HT1080 (cell line): ENCODE measurements around the gene SSUH2. TPM values are rescaled to one million over a fixed set of nuclear protein-coding genes. Genes with fewer than 3 reads are reported as not detected.

Experiments
- DNase-seq: peaks from one replicate; pipeline ENCODE4 v3.0.0-alpha.2; 2015; ENCODE audit warnings: low read depth
- total RNA-seq: library from RNA; depleted of rRNA; stranded (reverse); fragments of >200 nt; shearing (Covaris generic); gene quantifications from 2 replicates; pipeline ENCODE4 v1.2.3, GENCODE V29; 2014

SSUH2 gene
- total RNA-seq, 1 experiment from 2014 or later = 0.37 TPM

- no peak for DNase-seq
These were observed 769 bp downstream of the SSUH2 start for GRCh38 chr3:8643693-8644365.

DNA sequence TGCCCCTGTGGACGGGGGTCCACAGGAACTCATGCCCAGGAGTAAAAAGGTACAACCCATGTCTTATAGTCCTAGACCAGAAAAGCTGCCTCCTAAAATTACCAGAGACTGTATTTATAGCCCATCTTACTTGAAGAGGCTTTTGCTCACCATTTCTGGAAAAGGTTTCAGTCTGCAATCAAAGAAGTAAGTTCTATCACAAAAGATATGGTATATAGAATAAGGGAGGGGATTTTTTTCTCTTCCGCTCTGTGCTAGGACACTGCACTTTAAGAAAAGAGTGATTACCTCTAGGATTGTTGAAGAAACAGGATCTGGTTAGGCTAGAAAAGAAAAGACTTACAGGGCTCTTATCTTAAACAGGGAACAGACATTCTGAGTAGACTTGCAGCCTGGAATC, 2.6 kb downstream of the SSUH2 start:
- DNase-seq = no peak

DNA sequence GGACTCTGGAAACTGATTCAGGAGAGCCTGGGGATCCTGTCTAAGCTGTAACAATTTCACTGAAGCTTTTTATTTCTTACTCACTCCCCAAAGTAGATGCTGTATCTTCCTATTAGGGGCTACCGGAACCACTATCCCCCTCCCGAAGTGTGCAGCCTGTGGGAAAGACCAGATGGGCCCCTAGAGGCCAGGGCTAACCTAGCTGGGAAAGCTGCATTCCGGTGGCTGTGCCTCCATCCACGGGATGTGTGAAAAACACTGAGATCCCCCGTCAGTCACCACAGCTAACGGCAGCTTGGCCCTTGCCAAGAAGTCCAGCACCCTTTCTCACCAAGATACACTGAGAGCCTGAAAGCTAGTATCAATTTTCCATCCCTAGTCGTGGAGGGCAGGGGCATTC, 3.1 kb downstream of the SSUH2 start:
- no peak for DNase-seq

DNA sequence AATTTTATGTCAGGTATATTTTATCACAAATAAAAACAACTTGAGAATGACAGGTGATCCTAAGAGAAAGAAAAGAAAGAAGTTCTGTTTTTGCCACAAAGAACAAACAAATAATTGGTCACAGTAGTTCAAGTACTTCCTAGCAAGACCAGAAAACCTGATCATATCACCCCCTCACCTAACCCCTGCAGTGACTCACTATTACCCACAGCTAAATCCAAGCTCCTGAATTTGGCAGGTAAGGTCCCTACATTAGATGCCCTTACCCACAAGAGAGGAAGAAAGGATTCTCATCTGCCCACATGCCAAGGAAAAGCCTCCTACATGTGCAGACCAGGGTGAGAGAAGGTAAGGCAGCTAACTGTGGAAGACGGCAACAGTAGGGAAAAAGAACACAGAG, 4.4 kb downstream of the SSUH2 start:
- DNase-seq = no peak

- no peak for DNase-seq
These were observed 5.0 kb downstream of the SSUH2 start for GRCh38 chr3:8639659-8640000.

DNA sequence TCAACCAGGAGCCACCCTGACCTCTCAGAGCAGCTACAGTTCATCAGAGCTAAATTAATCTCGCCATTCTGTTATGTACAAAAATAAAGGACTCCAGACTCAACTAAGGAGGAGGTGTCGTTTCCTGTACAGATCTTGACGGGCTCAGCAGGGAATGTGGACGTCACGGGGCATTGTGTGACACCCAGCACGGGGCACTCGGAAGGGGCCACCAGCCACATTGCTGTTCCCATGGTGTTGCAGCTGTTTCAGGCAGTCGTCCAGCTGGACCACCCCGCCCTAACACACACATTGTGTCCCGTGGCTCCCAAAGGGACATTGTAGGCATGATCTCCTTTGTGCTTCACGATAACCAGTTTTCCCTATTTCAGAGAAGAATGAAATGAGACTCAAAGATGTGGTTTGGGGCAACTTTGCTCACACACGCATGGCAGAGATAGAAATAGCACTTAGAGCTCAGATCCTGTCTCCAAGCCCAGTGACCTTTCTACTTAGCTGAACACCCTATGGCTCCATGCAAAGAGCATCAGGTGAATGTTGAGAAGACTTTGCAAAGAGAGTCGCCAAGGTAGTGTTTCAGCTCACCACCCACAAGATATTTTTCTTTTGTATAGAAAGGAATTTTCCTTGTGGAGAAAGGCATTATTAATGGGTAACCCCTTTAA, 5.5 kb downstream of the SSUH2 start:
- DNase-seq = no peak

DNA sequence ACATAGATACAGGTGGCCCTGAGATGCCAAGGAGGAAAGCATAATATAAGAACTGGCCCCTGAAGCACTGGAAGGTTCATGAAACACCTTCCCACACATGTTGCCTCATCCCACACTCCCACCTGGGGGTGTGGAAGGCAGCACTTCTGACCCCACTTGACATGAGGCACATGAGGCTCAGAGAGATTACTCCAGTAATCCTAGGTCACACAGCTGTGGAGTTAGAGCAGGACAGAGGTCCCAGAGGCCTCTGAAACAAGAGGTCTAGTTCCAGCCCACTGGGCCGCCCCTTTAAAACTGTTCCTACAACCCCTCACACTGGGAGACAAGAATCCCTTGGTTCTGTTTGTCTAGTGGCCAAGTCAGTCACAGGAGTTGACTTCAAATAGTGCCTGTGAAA, 7.2 kb downstream of the SSUH2 start:
- no peak for DNase-seq

DNA sequence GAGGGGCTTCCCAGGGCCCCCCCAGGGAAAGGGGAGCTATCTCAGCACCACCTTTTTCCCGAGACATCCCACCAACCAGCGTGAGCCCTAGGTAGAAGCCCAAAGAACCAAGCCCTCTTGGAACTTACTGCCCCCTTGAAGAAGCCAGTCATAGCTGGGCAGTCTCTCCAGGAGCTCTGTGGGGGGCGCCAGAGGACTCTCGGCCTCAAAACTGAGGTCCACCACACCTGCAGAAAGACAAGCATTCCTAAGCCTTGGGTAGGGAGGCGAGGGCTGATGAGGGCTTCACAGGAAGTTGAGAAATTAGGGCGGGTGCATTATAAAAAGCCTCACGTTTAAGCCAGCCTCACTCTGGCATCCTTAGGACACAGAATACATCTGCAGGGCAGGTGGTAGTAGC, 9.0 kb downstream of the SSUH2 start:
- no peak for DNase-seq

- DNase-seq = no peak
These were observed 9.5 kb downstream of the SSUH2 start for GRCh38 chr3:8635125-8635524.

DNA sequence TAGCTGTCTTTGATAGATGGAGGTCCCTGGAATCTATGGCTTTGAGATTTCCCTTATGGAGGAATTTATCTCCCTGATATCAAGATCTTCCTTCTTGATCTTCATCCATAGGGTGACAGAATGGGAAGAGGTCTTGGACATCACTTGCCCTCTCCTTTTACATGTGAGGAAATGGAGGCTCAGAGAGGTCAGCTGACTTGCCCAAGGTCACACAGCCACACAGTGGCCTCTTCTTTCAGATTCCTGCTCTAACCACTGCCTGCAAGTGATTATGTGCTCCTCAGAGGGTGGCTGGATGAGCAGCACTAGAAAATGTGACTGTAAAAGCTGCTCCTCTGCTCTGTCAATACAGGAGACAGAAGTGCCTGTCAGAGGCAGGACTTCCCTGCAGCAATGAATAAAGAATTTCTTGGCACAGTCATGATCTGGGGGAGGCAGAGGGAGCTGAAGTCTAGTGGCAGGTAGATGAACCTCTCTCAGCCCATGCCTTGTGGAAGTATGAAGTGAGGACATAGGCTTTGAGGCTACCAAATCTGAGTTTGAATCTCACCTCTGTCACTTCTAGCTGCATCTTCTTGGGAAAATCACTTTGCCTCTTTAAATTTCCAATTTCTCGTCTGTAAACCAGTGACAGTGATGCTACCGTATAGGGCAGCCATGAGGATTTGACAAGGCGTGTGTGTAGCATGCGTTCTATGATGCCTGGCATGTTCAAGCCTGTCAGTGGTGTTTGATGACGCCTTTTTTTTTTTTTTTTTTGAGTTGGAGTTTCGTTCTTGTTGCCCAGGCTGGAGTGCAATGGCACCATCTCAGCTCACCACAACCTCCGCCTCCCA, 12.0 kb downstream of the SSUH2 start:
- DNase-seq = no peak

DNA sequence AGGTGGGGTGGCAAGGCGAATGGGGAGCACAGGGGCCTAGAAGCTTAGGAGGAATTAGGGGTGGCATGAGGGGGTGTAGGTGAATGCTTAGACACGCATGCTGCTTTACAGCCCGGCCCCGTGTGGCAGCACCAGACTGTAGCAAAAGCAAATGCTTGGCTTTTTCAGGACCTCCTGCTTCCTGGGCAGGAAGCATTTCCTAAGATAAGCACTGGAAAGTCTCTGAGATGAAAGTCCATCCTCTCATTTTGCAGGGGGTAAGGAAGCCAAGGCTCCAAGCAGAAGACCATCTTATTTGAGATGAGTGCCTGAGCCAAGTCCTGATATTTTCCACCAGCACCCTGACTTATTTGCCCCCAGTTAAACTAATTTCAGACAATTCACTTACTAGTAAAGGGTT, 12.9 kb downstream of the SSUH2 start:
- DNase-seq = no peak

- peak; percentile 96 for DNase-seq
These were observed 15.2 kb downstream of the SSUH2 start for GRCh38 chr3:8629151-8630021.

DNA sequence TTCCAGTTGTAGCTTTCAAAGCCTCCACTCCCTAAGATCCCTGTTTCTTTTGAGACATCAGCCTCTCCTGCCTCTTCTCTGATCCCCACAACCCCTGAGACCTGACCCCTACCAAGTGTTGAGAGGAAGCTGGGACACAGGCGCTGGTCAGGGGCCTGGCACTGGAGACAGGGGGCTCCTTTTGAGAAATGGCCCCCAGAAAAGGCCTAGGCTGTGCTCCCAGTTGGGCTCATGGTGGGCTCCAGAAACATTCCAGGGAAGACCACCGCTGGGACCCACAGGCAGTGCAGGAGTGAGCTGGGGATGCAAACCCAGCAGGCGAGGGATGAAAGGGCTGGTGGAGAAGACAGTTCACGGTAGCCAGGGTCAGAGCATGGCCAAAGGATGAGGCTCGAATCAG, 16.6 kb downstream of the SSUH2 start:
- no peak for DNase-seq

- no peak for DNase-seq
These were observed 17.2 kb downstream of the SSUH2 start for GRCh38 chr3:8627201-8627940.

- peak; percentile 34 for DNase-seq
These were observed 18.6 kb downstream of the SSUH2 start for GRCh38 chr3:8625991-8626390.

- no peak for DNase-seq
These were observed 20.0 kb downstream of the SSUH2 start for GRCh38 chr3:8624612-8625011.

DNA sequence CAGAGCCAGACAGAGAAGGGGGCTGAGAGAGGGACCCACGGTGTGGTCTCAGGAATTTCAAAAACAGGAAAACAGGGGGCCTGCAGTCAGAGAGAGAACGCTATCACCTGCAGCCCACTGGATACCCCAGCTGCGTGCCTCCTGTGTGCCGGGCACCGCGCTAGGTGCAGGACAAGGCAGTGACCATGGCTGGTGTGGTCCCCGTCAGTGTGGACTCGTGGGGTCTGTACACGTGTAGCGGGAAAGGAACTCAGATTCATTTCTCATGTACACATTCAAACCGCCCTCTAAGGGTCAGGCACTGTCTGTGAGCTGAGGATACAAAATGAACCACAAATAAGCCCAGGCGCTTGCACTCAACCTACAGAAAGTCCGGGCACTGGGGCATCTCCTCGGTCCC, 20.9 kb downstream of the SSUH2 start:
- DNase-seq = no peak

GRCh38 chr3:8622873-8623691, 21.5 kb downstream of the SSUH2 start:
- peak; percentile 65 for DNase-seq

DNA sequence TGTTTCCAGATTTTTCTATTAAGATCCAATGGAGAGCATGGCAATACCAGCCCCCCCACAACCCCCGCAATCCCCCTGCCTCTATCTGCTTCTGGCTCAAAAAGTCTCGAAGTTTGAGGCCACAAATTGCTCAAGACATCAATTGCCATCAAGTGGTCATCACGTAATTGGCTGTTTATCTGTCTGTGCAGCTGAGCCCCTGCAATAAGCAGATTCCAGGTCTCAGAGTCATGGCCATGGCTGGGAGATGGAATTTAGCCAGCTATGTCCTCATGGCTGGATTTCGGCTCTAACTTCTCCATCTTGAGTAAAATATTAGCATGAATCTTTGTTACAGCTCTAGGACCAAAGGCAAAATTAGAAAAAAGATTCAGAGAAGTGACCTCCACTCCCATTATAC, 22.7 kb downstream of the SSUH2 start:
- no peak for DNase-seq

DNA sequence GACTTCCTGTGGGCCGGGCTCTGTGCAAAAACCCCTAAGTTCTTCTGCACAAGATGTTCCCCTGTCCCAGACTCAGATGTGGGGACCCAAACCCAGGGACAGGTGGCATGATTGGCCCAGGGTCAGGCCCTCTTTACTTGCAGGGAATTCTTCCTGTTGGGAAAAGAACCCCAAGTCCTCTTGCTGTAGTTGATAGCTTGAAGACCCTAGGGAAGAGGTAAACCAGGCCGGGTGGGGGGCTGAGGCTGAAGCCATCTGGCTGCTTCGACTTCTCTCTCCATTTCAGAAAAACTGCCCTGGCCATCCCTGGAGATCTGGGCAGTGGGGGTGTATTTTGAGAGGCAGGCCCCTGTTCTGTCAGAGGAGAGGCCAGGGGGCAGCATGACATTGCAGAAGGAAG, 23.5 kb downstream of the SSUH2 start:
- DNase-seq = no peak
